Peyer's patch (tissue), 4 donors: ENCODE measurements around the gene GALNT13. TPM values are rescaled to one million over a fixed set of nuclear protein-coding genes. Genes with fewer than 3 reads are reported as not detected.

Experiments used
- DNase-seq, 3 donors: peaks; one replicate each; pipeline ENCODE4 v3.0.0-alpha.2; 2017 to 2019
- H3K27ac ChIP-seq, 4 donors: fragments of 200-600 bp; sonication (generic); one replicate each; pipeline ENCODE4 v1.5.1; 2016 to 2019
- H3K27me3 ChIP-seq, 2 donors: fragments of 200-600 bp; sonication (generic); one replicate each; pipeline ENCODE4 v1.5.1; 2019
- H3K36me3 ChIP-seq, 3 donors: fragments of 200-600 bp; sonication (generic); one replicate each; pipeline ENCODE4 v1.5.1; 2016 to 2019
- H3K4me1 ChIP-seq, 4 donors: fragments of 200-600 bp; sonication (generic); one replicate each; pipeline ENCODE4 v1.5.1; 2016 to 2019
- H3K4me3 ChIP-seq, 4 donors: fragments of 200-600 bp; sonication (generic); 1 replicate in 3 of 4; 2 replicates in 1 of 4; pipeline ENCODE4 v1.5.1; 2016 to 2019; ENCODE audit warnings: mild to moderate bottlenecking in 1 of 4
- H3K9me3 ChIP-seq, 4 donors: fragments of 200-600 bp; sonication (generic); one replicate each; pipeline ENCODE4 v1.5.1; 2016 to 2019; ENCODE audit warnings: mild to moderate bottlenecking in 1 of 4
- CTCF ChIP-seq, 6 experiments: fragments of 450-650 bp in 4 of 6; fragments of 200-600 bp in 2 of 6; sonication (generic) in 1 of 6; IDR thresholded peaks; one replicate each; pipeline ENCODE4 v1.5.1; 2017 to 2019; ENCODE audit warnings: antibody characterized with exemption in 6 of 6, mild to moderate bottlenecking in 3 of 6, moderate library complexity in 1 of 6
- POLR2A ChIP-seq, 2 donors: fragments of 450-650 bp; IDR thresholded peaks; one replicate each; pipeline ENCODE4 v1.5.1; 2017; ENCODE audit warnings: antibody characterized with exemption in 2 of 2, mild to moderate bottlenecking in 2 of 2, moderate library complexity in 2 of 2
- total RNA-seq, 4 donors: library from RNA; depleted of rRNA; stranded (reverse); fragments of >200 nt; gene quantifications; one replicate each; pipeline ENCODE4 v1.1.0, GENCODE V29; 2016

The GALNT13 gene
- total RNA-seq, 4 donors from 2014 or later: 1.6 to 2.7 (median 2.0) TPM

GRCh38 chr2:154170400-154170799 is 298.7 kb downstream of the GALNT13 start:
- Histone ChIP-seq H3K27me3 (no peaks in the 10 kb centered on the region), H3K4me3 (no peak overlapping the region), H3K4me1 (no peaks in the 10 kb centered on the region), H3K27ac (no peak overlapping the region), H3K9me3 (no peaks in the 10 kb centered on the region), H3K36me3 (no peaks in the 10 kb centered on the region)
- no peak for TF ChIP-seq CTCF (IDR thresholded peaks at IDR 0.05)
- TF ChIP-seq POLR2A (IDR thresholded peaks at IDR 0.05): no peak
- DNase-seq: no peak

- Histone ChIP-seq H3K27ac (no peak overlapping the region), H3K4me3 (no peak overlapping the region), H3K9me3 (no peaks in the 10 kb centered on the region), H3K36me3 (no peaks in the 10 kb centered on the region), H3K27me3 (no peaks in the 10 kb centered on the region), H3K4me1 (no peaks in the 10 kb centered on the region)
- no peak for DNase-seq
- TF ChIP-seq CTCF (IDR thresholded peaks at IDR 0.05): no peak
- TF ChIP-seq POLR2A (IDR thresholded peaks at IDR 0.05): no peak
These were observed 301.4 kb downstream of the GALNT13 start for GRCh38 chr2:154173164-154173563.

- Histone ChIP-seq H3K27ac (no peak overlapping the region), H3K36me3 (no peaks in the 10 kb centered on the region), H3K27me3 (no peaks in the 10 kb centered on the region), H3K9me3 (no peaks in the 10 kb centered on the region), H3K4me3 (no peak overlapping the region), H3K4me1 (no peaks in the 10 kb centered on the region)
- DNase-seq: no peak
- no peak for TF ChIP-seq CTCF (IDR thresholded peaks at IDR 0.05)
- TF ChIP-seq POLR2A (IDR thresholded peaks at IDR 0.05): no peak
These were observed 302.2 kb downstream of the GALNT13 start for GRCh38 chr2:154173919-154174318.

- no peak for DNase-seq
- no peaks in the 10 kb centered on the region for H3K36me3 ChIP-seq
- H3K27ac ChIP-seq: no peak overlapping the region
- no peaks in the 10 kb centered on the region for H3K27me3 ChIP-seq
- H3K4me1 ChIP-seq: no peaks in the 10 kb centered on the region
- no peak overlapping the region for H3K4me3 ChIP-seq
- peaks cover 0 to 7% (median 0%) of the 10 kb centered on the region in 4 donors for H3K9me3 ChIP-seq
- TF ChIP-seq POLR2A (IDR thresholded peaks at IDR 0.05): no peak
- TF ChIP-seq CTCF (IDR thresholded peaks at IDR 0.05): no peak
These were observed 310.3 kb downstream of the GALNT13 start for GRCh38 chr2:154182008-154182407.

- Histone ChIP-seq H3K9me3 (peaks cover 0 to 7% (median 0%) of the 10 kb centered on the region in 4 donors), H3K27ac (no peak overlapping the region), H3K4me1 (no peaks in the 10 kb centered on the region), H3K36me3 (no peaks in the 10 kb centered on the region), H3K27me3 (no peaks in the 10 kb centered on the region), H3K4me3 (no peak overlapping the region)
- TF ChIP-seq POLR2A (IDR thresholded peaks at IDR 0.05) (no peak), CTCF (IDR thresholded peaks at IDR 0.05) (no peak)
- no peak for DNase-seq
These were observed 316.2 kb downstream of the GALNT13 start for GRCh38 chr2:154187948-154188347.

GRCh38 chr2:154189953-154190352 is 318.2 kb downstream of the GALNT13 start:
- no peaks in the 10 kb centered on the region for H3K27me3 ChIP-seq
- H3K9me3 ChIP-seq: peaks cover 0 to 7% (median 0%) of the 10 kb centered on the region in 4 donors
- no peaks in the 10 kb centered on the region for H3K36me3 ChIP-seq
- DNase-seq: no peak
- H3K27ac ChIP-seq: no peak overlapping the region
- no peaks in the 10 kb centered on the region for H3K4me1 ChIP-seq
- TF ChIP-seq CTCF (IDR thresholded peaks at IDR 0.05) (no peak), POLR2A (IDR thresholded peaks at IDR 0.05) (no peak)
- no peak overlapping the region for H3K4me3 ChIP-seq
